HPDE6-E6E7 (cell line): ENCODE measurements around the gene CELA2A.
"Not testable (repeated sequence)": the region's sequence is repeated elsewhere in the genome, so short reads cannot be mapped to it uniquely, and the experiment has no call there.

Source experiments
- DNase-seq: peaks from one replicate; pipeline ENCODE4 v3.0.0; 2011; ENCODE audit warnings: missing footprints; ENCODE audit errors: extremely low spot score

CELA2A gene

DNA sequence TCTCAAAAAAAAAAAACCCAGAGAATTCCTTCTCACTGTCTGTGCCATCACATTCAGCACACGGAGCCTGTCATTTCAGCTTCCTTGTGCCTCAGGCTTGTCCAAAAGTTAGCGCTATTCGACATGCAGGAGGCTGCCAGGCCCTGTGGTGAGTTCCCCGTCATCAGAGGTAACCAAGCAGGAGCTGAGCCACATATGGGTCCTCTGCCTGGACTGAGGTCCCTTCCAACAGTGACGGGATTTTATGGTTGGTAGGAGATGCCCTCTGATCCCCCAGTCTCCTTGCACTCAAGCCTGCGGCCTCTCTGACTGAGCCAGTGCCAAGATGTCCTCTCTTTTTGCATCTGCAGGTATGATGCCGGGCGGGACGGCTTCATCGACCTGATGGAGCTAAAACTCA is 31.0 kb upstream of the CELA2A start:
- DNase-seq: no peak

DNA sequence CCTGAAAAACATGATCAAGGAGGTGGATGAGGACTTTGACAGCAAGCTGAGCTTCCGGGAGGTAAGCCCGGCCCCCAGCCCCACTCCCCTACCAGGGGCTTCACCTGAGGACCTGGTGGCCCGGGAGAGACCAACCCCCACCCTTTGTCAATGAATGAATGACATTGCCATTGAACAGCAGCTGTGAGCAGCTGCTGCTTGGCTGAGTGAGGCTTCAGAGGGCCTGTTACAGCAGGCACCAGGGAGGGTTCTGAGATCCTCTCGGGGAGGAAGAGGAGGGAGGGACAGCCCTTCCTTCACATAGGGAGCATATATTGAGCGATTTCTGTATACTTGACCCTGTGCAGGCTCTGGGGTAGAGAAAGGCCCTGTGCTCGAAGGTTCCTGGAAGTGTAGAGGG is 30.6 kb upstream of the CELA2A start:
- DNase-seq: no peak

DNA sequence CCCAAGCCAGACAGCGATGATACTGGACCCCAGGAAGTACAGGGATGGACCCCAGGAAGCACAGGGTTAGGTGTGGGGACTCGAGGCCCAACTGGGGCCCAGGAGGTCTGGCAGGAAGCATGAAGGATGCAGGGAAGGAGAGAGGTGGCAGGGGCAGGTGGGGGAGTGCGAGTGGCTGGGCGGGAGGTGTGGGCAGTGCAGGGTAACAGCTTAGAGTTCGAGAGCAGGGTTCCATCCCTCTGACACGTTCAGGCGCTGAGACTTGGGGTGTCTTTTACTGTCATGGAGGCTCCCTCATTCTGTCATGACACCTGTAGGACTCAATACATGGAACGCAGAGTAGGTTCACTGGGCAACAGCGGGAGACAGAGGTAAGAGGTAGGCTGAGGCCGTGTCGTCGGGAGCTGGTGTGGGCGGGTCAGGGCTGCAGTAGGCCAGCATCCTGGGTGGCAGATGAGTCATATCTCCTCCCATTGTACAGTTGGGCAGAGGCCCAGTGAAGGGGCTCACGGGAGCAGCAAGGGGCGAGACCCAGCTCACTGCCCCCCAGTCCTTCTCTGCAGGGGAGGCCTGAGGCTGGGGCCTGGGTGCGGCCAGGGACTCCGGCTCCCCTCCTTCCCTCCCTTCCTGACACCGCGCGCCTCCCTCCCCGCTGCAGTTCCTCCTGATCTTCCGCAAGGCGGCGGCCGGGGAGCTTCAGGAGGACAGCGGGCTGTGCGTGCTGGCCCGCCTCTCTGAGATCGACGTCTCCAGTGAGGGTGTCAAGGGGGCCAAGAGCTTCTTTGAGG is 29.8 kb upstream of the CELA2A start:
- DNase-seq: no peak

DNA sequence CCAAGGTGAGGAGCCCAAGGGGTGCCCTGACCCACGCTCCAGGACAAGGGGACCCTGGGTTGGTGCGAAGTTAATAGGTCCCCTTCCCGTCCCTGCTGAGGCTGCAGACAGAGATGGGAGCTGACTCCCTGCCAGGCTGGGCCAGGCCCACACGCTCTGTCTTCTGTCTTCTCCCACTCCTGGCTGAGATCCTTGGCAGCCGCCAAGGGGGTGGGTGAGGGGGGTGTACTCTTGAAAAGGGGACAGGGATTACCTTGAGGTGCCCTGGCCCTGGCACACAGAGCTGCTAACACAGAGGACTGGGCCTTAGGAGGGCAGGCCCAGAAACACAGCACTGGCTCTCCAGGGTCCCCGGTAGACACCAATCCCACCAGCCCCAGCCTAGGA is 29.3 kb upstream of the CELA2A start:
- no peak for DNase-seq

DNA sequence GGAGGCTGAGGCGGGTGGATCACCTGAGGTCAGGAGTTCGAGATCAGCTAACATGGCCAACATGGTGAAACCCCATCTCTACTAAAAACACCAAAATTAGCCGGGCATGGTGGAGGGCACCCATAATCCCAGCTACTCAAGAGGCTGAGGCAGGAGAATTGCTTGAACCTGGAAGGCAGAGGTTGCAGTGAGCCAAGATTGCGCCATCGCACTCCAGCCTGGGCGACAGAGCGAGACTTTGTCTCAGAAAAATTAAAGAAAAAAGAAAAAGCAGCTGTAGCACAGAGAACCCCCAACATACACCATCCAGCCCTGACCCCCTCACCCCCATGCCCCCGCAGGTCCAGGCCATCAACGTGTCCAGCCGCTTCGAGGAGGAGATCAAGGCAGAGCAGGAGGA is 28.3 kb upstream of the CELA2A start:
- not testable (repeated sequence) for DNase-seq

DNA sequence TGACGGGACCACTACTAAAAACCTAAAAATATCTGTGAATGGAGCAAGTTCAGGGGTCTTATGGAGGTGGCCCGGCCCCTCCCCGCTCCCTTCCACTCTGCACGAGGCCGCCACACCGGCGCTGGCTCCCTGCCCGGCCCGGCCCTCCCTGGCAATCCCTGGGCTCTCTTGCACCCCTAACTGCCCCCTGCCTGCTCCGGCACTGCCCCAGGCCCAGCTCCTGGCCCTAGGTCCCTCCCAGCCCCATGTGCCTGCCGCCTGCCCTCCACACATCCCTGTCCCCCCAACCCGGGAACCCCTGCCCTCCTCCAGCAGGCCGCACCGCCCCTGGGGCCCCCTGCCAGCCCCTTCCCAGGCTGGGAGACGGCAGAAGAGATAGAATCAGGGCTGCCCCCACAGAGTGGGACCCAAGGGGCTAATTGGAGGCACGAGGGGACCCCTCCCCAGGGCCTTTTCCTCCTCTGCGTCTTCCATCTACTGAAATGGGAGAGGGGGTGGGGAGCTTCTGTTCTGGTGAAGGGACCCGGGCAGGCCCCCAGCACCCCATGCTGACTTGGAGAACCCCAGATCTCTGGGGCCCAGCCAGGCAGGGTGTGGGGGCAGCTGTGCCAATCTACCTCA is 27.6 kb upstream of the CELA2A start:
- DNase-seq: no peak

DNA sequence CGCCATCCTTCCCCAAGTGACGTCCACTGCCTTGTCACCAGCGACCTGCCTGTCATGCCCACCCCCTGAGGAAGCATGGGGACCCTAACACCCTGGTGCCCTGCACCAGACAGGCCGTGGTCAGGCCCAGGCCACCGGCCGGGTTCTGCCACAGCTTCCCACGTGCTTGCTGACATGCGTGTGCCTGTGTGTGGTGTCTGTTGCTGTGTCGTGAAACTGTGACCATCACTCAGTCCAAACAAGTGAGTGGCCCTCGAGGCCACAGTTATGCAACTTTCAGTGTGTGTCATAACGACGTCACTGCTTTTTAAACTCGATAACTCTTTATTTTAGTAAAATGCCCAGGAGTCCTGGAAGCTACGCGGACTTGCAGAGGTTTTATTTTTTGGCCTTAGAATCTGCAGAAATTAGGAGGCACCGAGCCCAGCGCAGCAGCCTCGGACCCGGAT is 26.8 kb upstream of the CELA2A start:
- DNase-seq: no peak

DNA sequence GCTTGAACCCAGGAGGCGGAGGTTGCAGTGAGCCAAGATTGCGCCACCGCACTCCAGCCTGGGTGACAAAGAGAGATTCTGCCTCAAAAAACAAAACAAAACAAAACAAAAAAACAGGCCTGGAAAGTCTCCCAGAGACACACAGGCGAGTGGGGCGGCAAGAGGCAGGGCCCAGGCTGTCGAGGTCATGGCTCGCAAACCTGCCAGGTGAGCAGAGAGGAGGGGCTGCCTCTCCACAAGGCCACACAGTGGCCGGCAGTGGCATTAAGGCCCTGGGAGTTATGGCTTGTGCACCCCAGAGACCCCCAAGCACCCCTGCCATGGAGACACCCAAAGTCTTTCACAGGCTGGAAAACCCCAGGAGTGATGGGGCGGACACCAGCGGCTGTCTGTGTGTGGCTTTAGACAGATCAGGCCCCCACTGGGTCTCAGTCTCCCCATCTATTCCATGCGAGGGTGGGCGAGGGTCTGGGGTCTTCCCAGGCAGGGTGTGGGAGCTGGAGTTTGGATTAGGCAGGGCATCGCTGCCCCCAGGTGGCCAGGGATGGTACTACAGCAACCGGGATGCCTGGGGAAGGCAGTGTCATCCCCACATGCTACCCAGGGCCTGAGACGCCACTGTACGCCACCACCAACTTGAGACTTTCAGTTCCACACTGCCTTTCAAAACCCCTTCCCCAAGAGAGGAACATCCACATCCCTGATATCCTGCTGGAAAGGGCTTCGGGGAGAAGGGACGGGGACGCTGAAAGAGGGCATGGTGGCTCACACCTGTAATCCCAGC is 25.6 kb upstream of the CELA2A start:
- DNase-seq: no peak

DNA sequence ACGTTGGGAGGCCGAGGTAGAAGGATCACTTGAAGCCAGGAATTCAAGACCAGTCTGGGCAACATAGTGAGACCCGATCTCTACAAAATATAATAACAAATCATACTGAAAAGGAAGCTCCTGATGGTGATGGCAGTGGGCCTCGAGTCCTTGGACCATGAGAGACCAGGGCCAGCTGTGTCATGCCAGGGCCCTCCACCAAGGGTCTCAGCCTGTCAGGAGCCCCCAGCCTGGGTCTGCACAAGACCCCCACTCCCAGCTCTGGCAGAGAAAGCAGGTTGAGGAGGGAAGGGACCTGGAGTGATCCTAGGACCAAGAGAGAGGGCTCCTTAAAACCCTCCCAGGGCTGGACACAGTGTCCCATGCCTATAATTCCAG is 25.0 kb upstream of the CELA2A start:
- no peak for DNase-seq

DNA sequence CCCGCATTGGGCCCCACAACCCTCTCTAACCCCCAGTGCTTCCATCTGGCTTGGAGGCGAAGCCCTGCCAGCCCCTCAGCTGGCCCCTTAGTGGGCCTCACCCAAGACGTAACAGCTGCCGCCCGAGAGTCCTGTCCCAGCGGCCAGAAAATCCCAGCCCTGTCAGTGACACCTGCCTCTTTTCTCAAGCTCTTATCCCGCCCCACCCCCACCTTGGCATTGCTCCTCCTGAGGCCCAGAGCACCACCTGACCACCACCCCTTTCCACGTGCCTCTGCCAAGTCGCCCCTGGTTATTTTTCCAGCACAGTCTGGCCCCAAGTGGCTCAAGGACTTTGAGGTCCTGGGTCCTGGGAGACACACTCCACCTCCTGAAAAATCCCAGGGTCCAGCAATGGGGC is 24.2 kb upstream of the CELA2A start:
- DNase-seq: no peak

DNA sequence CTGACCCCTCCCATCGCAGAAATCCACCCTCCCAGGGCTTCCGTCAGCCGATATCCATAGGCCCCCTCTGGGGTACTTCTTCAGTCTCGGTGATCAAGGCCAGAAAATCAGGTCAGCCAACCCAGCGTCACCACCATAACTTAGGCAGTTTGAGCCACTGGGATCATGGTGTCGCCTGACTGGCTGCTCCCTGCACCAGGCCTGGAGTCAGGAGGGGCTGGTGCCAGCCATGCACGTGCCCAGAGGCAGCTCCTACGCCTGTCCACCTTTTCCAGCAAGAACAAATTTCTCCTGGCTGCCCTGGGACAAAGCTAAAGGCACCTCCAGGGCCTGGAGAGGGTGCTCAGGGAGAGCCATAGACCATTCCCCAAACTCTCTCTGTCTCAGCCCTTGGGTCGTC is 23.1 kb upstream of the CELA2A start:
- no peak for DNase-seq

DNA sequence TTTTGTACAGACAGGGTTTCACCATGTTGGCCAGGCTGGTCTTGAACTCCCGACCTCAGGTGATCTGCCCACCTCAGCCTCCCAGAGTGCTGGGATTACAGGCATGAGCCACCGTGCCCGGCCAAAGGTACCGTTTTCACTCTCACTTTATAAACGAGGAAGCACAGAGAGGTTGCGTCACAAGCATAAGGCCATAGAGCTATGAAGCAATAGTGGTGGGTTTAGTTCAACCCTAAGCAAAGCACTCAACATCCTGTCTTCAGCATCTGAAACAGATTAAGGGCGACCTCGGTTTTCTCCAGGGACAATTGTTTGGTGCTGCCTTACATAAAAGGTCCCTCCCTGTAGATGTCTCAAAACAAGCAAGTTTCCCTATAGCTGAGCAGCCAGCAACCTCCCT is 21.8 kb upstream of the CELA2A start:
- not testable (repeated sequence) for DNase-seq

DNA sequence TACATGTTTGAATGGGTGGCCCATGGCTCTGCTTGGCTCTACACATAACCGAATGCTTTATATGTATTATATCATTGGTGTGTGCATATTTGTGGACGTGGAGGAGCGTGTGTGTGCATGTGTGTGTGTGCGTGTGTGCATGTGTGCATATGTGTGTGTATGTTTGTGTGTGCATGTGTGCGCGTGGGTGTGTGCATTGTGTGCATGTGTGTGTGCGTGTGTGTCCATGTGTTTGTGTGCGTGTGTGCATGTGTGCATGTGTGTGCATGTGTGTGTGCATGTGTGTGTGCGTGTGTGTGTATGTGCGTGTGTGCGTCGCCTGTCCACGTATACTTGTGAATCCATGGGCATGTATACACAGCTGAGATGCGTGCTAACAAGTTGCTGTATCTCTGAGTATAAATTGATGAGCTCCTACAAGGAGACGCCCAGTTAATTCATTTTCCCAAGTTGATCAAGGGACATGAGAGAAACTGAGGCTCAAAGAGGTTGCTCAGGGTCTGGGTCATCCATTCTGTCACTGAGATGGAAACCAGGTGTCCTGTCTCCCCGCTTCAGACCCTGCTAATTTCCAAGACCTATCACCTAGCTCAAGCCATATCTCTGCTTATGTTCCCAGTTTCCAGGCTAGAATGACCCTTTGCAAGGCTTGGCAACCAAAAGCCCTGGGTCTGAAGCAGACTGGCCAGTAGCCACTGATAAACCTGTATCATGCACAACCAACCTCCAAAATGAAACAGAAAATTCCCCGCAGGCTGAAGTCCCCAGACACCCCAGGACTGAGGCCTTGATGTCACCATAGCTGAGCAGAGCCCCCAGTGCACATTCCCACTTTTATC is 21.1 kb upstream of the CELA2A start:
- no peak for DNase-seq

DNA sequence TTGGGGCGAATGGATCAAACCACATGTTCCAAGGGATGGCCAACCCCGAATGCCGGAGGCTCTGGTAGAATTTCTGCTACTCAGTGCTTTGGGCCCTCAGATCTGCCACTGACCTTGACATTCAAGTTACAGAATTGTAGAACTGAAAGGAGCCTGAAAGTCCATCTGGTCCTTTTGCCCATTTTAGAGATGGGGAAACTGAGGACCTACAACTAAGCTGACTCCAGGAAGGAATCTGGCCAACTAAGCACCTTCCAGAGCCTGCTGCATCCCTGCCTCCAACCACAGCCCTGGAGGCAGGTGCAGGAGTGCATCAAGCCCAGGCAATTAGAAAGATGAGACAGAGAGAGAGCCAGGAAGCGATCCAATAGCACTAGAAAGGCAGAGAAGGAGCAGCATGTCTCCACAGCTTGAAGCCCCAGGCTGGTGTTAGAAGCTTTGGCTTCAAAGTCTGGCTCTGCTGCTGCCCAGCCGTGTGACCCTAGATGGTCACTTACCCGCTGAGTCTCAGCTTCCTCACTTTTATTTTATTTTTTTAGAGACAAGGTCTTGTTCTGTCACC is 19.6 kb upstream of the CELA2A start:
- DNase-seq: no peak

DNA sequence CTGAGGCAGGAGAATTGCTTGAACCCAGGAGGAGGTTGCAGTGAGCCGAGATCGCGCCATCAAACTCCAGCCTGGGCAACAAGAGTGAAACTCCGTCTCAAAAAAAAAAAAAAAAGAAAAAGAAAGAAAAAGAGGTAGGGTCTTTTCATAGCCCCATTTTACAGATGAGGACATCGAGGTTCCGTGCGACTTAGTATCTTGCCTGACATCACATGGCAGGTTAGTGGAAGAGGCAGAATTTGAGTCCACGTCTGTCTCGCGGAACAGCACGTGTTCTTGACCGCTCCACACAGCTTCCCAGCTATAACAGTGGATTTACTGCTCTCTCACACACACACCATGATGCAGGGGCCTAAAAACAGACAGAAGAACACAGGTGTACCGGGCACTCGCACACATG is 17.2 kb upstream of the CELA2A start:
- no peak for DNase-seq

DNA sequence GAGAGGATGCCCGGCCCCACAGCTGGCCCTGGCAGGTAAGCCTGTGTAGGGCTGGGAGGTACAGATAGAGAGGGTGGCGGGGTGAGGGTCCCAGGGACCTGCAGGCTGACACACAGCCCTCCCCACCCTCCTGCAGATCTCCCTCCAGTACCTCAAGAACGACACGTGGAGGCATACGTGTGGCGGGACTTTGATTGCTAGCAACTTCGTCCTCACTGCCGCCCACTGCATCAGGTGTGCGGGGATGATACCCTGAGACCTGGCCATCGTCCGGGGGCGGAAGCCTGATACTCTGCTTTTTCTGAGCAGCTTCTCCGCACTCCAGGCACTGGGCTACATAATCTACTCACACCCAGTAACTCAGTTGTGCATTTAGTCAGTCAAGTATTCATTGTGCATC is 16.2 kb upstream of the CELA2A start:
- DNase-seq: no peak

DNA sequence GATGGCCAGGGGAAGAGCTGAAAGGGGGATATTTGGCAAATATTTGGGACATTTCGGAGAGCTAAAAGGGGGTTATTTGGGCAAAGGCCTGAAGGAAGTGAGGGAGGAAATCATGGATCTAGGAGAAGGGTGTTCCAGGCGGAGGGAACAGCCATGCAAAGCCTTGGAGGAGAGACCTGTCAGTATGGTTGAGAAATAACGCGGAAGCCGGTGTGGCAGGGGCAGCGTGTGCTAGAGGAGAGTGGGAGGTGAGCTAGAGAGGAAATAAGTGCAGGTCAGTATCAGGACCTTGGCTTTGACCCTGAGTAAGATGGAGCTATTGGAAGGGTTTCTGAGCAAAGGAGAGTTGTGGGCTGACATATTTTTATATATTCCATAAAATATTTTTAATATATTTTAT is 15.3 kb upstream of the CELA2A start:
- no peak for DNase-seq

DNA sequence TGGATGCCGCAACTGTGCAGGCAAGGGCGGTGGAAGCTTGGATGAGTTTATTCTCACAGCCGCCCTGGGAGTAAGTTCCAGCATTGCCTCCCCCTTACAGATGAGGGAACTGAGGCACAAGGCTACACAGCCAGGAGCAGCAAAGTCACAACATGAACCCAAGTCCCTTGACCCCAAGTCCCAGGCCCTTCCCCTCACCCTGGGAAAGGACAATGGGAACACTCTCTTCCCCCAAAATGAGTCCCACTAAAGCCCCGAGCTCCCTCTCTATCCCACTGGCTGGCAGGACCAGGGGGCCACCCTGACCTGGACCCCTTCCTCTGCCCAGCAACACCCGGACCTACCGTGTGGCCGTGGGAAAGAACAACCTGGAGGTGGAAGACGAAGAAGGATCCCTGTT is 14.4 kb upstream of the CELA2A start:
- no peak for DNase-seq

DNA sequence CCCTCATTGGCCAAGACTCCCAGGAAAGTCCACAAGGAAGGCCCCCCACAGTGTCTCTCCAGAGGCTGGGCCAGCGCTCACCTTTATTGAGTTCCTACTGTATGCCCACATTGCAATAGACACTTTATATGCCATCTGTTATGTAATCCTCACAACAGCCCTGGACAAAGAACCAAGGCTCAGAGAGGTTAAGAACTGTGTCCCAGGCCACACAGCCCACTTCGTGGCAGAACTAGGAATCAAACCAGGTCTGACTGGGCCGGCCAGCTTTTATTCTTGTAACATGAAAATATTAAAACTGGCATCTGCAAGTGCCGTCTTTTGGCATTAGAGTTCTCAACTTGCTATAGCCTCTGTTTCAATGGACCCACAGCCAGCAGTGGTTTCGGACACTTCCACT is 13.8 kb upstream of the CELA2A start:
- no peak for DNase-seq

DNA sequence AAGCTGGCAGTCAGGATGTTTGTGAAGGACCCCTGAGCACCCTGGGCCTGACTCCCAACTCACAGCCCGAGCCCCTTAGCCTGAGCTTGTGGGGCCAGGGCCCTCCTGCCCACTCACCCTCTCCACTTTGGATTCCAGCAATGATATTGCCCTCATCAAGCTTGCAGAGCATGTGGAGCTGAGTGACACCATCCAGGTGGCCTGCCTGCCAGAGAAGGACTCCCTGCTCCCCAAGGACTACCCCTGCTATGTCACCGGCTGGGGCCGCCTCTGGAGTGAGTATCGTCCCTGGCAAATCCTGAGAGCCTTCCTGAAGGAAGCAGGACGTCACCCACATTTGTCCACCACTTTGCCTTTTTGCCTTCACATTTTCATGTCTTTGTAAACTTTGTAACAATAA is 13.3 kb upstream of the CELA2A start:
- no peak for DNase-seq

DNA sequence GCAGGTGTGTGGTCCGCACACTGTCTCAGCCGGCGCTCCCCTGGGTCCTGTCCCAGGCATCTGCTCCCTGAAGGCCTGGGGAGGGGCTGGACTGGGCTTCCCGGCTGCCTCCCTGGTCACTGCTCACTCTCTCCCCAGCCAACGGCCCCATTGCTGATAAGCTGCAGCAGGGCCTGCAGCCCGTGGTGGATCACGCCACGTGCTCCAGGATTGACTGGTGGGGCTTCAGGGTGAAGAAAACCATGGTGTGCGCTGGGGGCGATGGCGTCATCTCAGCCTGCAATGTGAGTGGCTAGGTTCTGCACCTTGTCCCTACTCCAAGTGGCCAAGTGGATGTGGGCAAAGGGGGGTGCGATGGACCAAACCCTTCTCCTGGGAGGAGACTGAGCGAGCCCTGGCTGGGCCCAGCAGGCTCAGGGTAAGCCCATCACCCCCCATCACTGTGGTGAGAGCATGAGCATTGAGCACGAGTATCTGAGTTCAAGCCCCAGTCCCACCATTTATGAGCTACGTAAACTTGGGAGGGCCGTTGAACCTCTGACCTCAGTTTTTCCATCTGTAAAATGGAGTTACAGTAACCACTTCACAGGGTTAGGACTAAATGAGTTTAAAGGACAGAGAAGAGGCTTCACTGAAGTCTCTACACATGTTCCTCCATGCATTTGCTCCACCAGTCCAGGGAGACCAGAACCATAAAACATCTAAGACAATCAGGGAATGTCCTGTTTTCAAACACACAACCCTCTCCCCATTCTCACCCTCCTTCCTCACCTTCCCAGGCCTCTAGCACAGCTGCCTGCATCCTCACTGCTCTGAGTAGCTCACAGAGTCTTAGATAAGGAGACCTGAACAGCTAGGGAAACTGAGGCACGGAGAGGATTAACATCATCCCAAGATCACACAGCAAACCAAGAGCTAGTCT is 11.8 kb upstream of the CELA2A start:
- DNase-seq: no peak
